Activated CD8-positive, alpha-beta memory T cell treated with anti-CD3 and anti-CD28 coated beads, Interleukin-2, amount 10 ng/mL, durations not matched to agents 7 days and 5 days (primary cell): ENCODE data around the gene TMEM163. TPM values are rescaled to one million over a fixed set of nuclear protein-coding genes. Genes with fewer than 3 reads are reported as not detected.
"Not testable (repeated sequence)": the region's sequence is repeated elsewhere in the genome, so short reads cannot be mapped to it uniquely, and the experiment has no call there.

ENCODE experiments used
- ATAC-seq: fragments of 150-1000 bp; cut with Tn5 transposase; one replicate; pipeline ENCODE4 v1.10.0; 2021; ENCODE audit warnings: moderate library complexity
- CTCF ChIA-PET: fragments of 350-600 bp; sonication (Branson Sonifier 250); formaldehyde crosslinking; loops from one replicate; lab custom pipeline; 2021; ENCODE audit warnings: antibody characterized with exemption; lab: Charles Lee
- DNase-seq: peaks from one replicate; pipeline ENCODE4 v3.0.0-alpha.2; 2020
- H3K27ac Mint-ChIP-seq: one replicate; pipeline ENCODE4 v1.8.0; 2021; ENCODE audit warnings: mild to moderate bottlenecking, mixed read lengths
- H3K27me3 Mint-ChIP-seq: one replicate; pipeline ENCODE4 v1.8.0; 2021; ENCODE audit warnings: mixed read lengths
- H3K36me3 Mint-ChIP-seq: one replicate; pipeline ENCODE4 v1.8.0; 2021; ENCODE audit warnings: mild to moderate bottlenecking, mixed read lengths
- H3K4me1 Mint-ChIP-seq: one replicate; pipeline ENCODE4 v1.8.0; 2021; ENCODE audit warnings: mixed read lengths
- H3K4me3 Mint-ChIP-seq: one replicate; pipeline ENCODE4 v1.8.0; 2021; ENCODE audit warnings: mild to moderate bottlenecking, moderate library complexity, mixed read lengths
- H3K9me3 Mint-ChIP-seq: one replicate; pipeline ENCODE4 v1.8.0; 2022; ENCODE audit warnings: low read depth, mixed read lengths
- total RNA-seq, 2 experiments: library from RNA; stranded (reverse); gene quantifications; one replicate each; pipeline ENCODE4 v1.2.3, GENCODE V29; 2021

Gene TMEM163
- total RNA-seq, 2 experiments from 2014 or later, result 2.1 to 2.3 TPM

DNA sequence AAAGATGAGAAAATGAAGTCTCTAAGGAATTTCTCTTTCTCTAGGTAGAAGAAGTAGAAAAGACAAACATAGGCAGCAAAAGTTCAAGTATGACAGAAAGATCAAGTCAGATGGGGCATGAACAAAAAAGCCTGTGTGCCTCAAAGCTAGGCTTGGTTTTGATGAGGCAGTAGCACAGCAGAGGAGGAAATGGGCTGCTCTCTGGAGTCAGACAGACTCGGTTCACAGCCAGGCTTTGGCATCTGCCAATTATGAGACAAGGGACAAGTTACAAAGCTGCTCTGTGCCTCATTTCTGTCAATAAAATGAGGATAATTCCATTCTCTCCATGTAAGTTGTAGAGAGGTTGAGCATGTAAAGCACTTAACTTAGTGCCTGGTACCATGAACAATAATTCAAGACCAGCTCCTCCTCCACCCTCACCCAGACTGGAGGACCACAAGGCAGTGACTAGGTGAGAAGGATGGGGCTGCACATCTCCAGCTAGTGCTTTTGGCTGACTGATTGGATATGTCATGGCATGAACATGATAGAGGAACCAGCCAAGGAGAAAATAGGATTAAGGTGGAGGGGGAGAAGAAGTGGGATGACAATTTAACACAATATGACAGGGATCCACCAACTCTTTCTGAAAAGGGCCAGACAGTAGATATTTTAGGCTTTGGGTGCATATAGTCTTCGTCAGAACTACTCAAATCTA lies 84.6 kb downstream of the TMEM163 start:
- no peak for ATAC-seq
- CTCF ChIA-PET, result no interaction called here
- Mint-ChIP-seq H3K36me3 (peaks cover 7% of the 10 kb centered on the region), H3K9me3 (peaks cover 3% of the 10 kb centered on the region), H3K27me3 (peaks cover 16% of the 10 kb centered on the region), H3K4me3 (no peak overlapping the region), H3K27ac (no peak overlapping the region), H3K4me1 (peaks cover 9% of the 10 kb centered on the region)
- DNase-seq, result no peak

DNA sequence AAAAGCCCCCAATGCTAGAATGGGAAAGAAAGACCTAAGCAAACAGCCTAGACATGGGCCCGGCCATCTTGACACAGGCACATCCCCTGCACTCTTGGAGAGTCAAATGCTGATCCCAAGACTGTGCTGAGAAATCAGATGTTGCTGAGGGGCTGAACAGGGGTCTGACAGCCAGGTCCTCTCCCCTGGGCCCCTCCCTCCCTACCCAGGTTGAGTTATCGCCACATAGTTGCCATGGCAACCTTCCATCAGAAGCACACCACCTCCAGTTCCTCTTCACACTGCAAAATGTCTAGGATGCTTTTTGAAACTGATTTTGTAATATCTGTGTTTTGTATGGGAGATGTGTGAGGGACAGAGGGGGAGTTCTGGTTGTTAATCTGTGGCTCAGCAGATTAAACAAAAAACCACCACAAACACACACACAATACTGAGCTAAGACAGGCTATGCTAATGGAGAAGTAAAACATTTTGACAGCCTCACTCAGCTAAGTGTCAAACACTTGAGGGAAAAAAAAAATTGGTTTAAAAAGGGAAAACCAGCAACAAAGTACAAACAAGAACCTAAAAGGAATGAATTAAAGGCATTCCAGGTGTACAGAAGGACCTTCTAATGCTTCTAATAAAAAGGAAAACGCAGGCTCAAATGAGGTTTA lies 88.2 kb downstream of the TMEM163 start:
- H3K4me1 Mint-ChIP-seq, result peaks cover 5% of the 10 kb centered on the region
- peaks cover 3% of the 10 kb centered on the region for H3K9me3 Mint-ChIP-seq
- CTCF ChIA-PET, result interaction anchor here (1.0 kb wide), 1 partner anchor 8 kb away, joined by 3 read pairs; no protein-coding TSS in a partner anchor
- H3K36me3 Mint-ChIP-seq, result peaks cover 8% of the 10 kb centered on the region
- DNase-seq, result no peak
- no peak overlapping the region for H3K4me3 Mint-ChIP-seq
- no peak overlapping the region for H3K27ac Mint-ChIP-seq
- no peak for ATAC-seq
- H3K27me3 Mint-ChIP-seq, result peaks cover 11% of the 10 kb centered on the region

DNA sequence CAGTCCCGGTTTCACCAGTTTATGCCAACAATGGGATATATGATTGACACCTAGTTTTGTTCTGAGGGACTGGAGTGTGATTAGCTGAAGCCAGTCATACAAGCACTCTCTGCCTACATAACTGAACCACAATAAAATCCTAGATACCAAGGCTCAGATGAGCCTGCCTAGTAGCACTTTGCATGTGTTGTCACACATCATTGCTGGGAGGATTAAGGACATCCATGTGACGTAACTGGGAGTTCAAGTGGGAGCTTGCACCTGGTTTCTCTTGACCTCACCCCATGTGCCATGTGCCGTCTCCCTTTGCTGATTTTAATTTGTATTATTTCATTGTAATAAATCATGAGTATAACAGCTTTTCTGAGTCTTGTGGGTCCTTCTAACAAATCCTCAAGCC lies 90.3 kb downstream of the TMEM163 start:
- no peak overlapping the region for H3K4me3 Mint-ChIP-seq
- no peak overlapping the region for H3K27ac Mint-ChIP-seq
- H3K4me1 Mint-ChIP-seq, result peaks cover 14% of the 10 kb centered on the region
- peaks cover 5% of the 10 kb centered on the region for H3K27me3 Mint-ChIP-seq
- ATAC-seq, result no peak
- peaks cover 2% of the 10 kb centered on the region for H3K9me3 Mint-ChIP-seq
- CTCF ChIA-PET, result no interaction called here
- no peak for DNase-seq
- H3K36me3 Mint-ChIP-seq, result peaks cover 18% of the 10 kb centered on the region

DNA sequence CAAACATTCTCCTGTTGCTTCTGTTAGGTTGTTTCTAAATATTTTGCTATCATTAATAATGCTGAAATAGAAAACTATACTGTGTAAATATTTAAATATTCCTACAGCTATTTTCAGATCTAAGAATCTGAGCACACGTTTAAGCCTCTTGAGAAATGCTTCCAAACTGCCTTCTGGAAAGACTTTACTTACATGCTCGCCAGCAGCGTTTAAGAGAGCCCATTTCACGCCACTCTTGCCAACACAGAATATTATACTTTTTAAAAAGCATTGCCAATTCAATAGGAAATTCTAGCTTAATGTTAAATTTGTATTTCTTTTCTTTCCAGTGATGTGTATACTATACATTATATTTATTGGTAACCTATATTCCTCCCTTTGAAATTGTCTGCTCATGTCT lies 92.0 kb downstream of the TMEM163 start:
- Mint-ChIP-seq H3K9me3 (peaks cover 4% of the 10 kb centered on the region), H3K36me3 (peaks cover 27% of the 10 kb centered on the region), H3K4me3 (no peak overlapping the region), H3K27me3 (peaks cover 7% of the 10 kb centered on the region), H3K27ac (no peak overlapping the region), H3K4me1 (peaks cover 27% of the 10 kb centered on the region)
- CTCF ChIA-PET, result no interaction called here
- DNase-seq, result no peak
- no peak for ATAC-seq

DNA sequence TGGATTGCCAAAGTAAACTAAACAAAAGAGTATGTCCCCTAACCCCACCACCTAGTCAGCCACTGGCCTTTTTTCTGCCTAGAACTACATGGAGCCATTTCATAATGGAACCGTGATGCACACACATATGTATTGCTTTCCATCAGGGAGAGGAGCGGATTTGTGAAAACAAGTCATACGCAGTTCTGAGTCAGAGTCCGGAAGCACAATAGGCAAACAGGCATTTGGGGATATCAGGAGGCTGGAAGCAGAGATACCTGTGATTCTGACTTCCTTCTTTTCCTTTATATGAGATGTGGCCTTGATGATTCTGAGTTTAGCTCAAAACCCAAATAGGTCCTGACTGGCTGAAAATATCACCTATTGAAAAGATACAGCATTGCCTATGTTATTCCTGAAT lies 93.5 kb downstream of the TMEM163 start:
- Mint-ChIP-seq H3K4me1 (peaks cover 33% of the 10 kb centered on the region), H3K36me3 (peaks cover 37% of the 10 kb centered on the region), H3K4me3 (no peak overlapping the region), H3K27me3 (peaks cover 7% of the 10 kb centered on the region), H3K27ac (no peak overlapping the region), H3K9me3 (peaks cover 4% of the 10 kb centered on the region)
- ATAC-seq, result no peak
- no peak for DNase-seq
- CTCF ChIA-PET, result no interaction called here

DNA sequence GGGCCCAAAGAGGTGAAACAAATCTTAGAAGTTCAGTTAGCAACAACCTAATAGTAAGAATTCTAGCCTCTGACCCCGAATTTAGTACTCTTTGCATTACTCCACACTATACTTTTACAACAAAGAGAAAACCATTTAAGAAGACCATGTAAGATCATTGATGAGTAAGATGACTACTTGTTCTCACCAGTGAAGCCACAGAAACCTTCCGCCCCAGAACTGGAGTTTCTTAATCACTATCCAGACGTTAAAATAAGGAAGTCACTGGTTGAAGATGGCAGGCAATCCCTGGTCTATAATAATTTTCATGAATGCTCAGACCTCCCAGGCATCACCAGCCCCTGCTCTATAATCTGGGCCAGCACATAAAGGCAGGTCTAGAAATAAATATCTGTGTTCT lies 95.0 kb downstream of the TMEM163 start:
- peaks cover 33% of the 10 kb centered on the region for H3K4me1 Mint-ChIP-seq
- no peak overlapping the region for H3K4me3 Mint-ChIP-seq
- DNase-seq (peak; percentile 87), ATAC-seq (peak; percentile 92)
- CTCF ChIA-PET, result no interaction called here
- H3K36me3 Mint-ChIP-seq, result peaks cover 44% of the 10 kb centered on the region
- H3K27ac Mint-ChIP-seq, result peak overlapping the region; percentile 73
- H3K9me3 Mint-ChIP-seq, result peaks cover 15% of the 10 kb centered on the region
- peaks cover 7% of the 10 kb centered on the region for H3K27me3 Mint-ChIP-seq

DNA sequence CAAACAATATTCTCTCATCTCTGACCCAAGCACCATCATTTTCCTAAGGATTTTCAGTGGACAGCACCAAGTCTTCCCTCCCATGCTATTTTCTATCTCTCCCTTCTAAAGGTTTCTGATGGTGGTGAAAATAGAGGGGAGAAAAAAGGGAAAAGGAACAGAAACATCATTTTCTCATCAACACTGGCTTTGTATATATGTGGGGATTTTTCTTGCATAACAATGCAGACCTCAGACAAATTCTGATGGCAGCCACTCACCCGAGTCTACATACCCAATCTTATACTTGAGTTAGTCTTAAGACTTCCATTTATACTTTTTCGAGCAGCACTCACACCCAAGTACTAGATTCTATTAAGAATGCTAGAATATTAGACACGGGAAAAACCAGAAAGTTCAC lies 95.8 kb downstream of the TMEM163 start:
- H3K4me3 Mint-ChIP-seq, result no peak overlapping the region
- peaks cover 48% of the 10 kb centered on the region for H3K36me3 Mint-ChIP-seq
- H3K4me1 Mint-ChIP-seq, result peaks cover 33% of the 10 kb centered on the region
- CTCF ChIA-PET, result interaction anchor here (0.8 kb wide), 1 partner anchor 8 kb away, joined by 3 read pairs; no protein-coding TSS in a partner anchor
- peak overlapping the region; percentile 73 for H3K27ac Mint-ChIP-seq
- no peak for DNase-seq
- H3K27me3 Mint-ChIP-seq, result peaks cover 7% of the 10 kb centered on the region
- peaks cover 15% of the 10 kb centered on the region for H3K9me3 Mint-ChIP-seq
- ATAC-seq, result no peak

DNA sequence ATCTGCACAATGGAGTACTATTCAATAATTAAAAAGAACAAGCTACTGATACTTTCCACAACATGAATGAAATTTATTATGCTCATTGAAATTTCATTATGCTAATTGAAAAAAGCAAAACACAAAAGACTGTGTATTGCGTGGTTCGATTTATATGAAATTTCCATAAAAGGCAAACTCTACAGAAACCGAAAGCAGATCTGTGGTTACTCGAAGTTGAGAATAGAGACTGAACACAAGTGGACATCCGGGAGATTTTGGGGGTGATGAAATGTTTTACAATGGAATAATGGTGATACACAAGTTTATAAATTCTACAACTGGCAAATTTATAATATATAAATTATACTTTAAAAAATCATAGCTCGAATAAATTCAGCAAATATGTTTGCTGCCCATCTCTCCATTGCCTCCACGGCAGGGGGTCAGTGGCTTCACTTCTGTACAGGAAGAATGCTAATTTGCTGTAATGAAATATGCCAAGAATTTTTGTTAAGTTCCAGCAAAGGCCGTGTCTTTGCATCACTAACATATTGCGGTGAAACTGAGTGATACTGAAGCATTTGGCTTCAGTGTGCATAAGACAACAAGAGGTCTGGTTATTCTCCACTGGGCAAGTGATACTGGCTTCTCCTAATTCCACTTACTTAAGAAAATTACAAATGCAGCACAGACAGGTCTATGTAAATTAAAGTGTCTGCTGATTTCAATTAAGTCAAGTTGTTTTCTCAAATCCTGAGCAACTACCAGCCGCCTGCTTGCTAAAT lies 96.7 kb downstream of the TMEM163 start:
- no peak for DNase-seq
- Mint-ChIP-seq H3K27me3 (peaks cover 7% of the 10 kb centered on the region), H3K4me1 (peaks cover 33% of the 10 kb centered on the region), H3K27ac (peak overlapping the region; percentile 26), H3K4me3 (no peak overlapping the region), H3K36me3 (peaks cover 48% of the 10 kb centered on the region), H3K9me3 (peaks cover 15% of the 10 kb centered on the region)
- CTCF ChIA-PET, result interaction anchor here (0.6 to 0.8 kb wide), 2 partner anchors 9 to 37 kb away, joined by 3 read pairs; no protein-coding TSS in a partner anchor
- ATAC-seq, result no peak

DNA sequence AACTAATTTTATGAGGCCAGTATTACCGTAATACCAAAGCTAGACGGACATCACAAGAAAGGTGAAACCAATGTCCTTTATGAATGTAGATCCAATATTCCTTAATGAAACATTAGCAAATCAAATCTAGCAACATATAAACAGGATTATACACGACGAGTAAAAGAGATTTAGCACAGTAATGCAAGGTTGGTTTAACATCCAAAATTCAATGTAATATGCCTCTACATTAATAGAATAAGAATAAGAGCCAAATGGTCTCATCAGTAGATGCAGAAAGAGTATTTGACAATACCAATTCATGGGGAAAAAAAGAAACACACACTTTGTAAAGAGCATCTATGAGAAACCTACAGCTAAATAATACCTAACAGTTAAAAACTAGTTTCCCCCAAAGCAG lies 99.5 kb downstream of the TMEM163 start:
- no peak overlapping the region for H3K27ac Mint-ChIP-seq
- CTCF ChIA-PET, result no interaction called here
- ATAC-seq (no peak), DNase-seq (no peak)
- peaks cover 8% of the 10 kb centered on the region for H3K27me3 Mint-ChIP-seq
- peaks cover 29% of the 10 kb centered on the region for H3K4me1 Mint-ChIP-seq
- H3K9me3 Mint-ChIP-seq, result peaks cover 15% of the 10 kb centered on the region
- H3K4me3 Mint-ChIP-seq, result no peak overlapping the region
- peaks cover 42% of the 10 kb centered on the region for H3K36me3 Mint-ChIP-seq

DNA sequence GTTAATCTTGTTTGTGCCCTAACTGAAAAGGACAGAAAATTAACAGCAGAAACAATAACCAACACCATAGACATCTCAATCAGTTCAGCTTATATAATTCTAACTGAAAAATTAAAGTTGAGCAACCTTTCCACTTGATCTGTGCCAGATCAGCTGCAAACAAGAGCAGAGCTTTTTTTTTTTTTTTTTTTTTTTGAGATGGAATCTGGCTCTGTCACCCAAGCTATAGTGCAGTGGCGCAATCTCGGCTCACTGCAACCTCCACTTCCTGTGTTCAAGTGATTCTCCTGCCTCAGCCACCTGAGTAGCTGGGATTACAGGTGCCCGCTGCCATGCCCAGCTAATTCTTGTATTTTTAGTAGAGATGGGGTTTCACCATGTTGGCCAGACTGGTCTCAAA lies 103.3 kb downstream of the TMEM163 start:
- CTCF ChIA-PET, H3K27me3 Mint-ChIP-seq, H3K27ac Mint-ChIP-seq, H3K4me3 Mint-ChIP-seq, ATAC-seq, DNase-seq, H3K4me1 Mint-ChIP-seq: not testable (repeated sequence)
- Mint-ChIP-seq H3K9me3 (peaks cover 25% of the 10 kb centered on the region), H3K36me3 (peaks cover 30% of the 10 kb centered on the region)

DNA sequence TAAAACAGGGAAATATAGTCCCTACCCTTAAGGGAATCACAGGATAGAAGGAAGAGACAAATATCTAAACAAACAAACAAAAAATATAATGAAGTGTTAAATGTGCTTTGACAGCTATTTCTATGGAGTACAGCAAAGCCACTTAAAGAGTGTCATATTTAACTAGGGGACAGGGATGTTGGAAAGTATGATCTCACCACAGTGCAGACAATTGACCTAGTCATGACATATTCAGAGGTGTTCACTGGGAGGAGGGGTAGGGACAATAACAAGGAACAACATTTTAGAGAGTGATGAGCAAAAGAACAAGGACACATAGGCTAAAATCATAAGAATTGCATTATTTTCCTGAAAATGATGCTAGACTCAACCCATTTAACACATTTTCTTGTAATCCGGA lies 107.5 kb downstream of the TMEM163 start:
- Mint-ChIP-seq H3K4me1 (no peaks in the 10 kb centered on the region), H3K9me3 (peaks cover 17% of the 10 kb centered on the region), H3K4me3 (no peak overlapping the region), H3K27ac (no peak overlapping the region), H3K36me3 (peaks cover 17% of the 10 kb centered on the region), H3K27me3 (peaks cover 12% of the 10 kb centered on the region)
- CTCF ChIA-PET, result interaction anchor here (1.8 kb wide), 1 partner anchor 35 kb away, joined by 3 read pairs; no protein-coding TSS in a partner anchor
- ATAC-seq, result no peak
- no peak for DNase-seq

DNA sequence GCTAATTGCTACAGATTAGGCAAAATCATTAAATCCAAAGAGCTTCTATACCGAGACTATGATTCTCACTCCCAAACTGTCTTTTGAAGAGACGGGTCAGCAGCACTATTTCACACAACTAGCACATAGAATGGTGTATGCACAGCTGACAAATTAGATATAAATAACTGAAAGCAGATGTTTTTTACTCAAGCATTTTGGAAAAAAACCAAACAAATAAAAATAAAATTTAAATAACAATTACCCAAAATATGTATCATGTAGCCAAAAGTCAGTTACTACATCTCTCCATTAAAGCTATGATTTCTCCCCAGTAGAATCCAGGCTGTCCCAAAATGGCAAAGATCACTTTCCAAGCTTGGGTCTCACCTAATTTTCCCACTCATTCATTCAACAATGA lies 107.9 kb downstream of the TMEM163 start:
- DNase-seq (no peak), ATAC-seq (no peak)
- CTCF ChIA-PET, result interaction anchor here (0.5 to 1.8 kb wide), 2 partner anchors 35 to 160 kb away, joined by 3 read pairs; no protein-coding TSS in a partner anchor
- H3K27me3 Mint-ChIP-seq, result peaks cover 13% of the 10 kb centered on the region
- H3K9me3 Mint-ChIP-seq, result peaks cover 17% of the 10 kb centered on the region
- H3K4me1 Mint-ChIP-seq, result no peaks in the 10 kb centered on the region
- H3K27ac Mint-ChIP-seq, result no peak overlapping the region
- H3K36me3 Mint-ChIP-seq, result peaks cover 17% of the 10 kb centered on the region
- no peak overlapping the region for H3K4me3 Mint-ChIP-seq

DNA sequence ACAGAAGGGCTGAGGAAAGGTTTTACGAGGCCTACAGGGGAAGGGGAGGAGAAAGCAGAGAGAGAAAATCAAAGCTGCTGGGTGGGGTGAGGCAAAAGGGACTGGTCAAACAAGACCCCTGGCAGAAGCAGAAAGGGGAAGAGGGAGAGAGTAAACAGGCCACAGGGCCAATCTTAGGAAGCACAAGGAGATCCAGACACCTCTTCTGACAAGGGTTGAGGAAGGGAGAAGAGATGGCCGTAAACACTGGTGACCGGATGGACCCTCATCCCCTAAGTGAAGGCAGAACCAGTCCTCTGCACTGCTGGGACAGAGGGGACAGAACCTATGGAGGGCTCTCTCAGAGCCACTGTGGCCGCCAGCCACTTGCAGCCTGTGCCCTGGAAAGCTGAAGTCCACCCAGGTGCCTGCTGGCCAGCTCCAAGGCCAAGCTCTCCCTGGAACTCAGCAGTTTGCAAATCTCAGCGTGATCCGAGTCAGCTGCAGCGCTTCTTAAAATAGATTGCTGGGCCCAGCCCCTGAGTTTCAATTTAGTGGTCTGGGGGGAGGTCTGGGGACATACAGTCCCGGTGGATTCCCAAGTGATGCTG lies 108.8 kb downstream of the TMEM163 start:
- H3K27me3 Mint-ChIP-seq, result peaks cover 9% of the 10 kb centered on the region
- H3K9me3 Mint-ChIP-seq, result peaks cover 17% of the 10 kb centered on the region
- CTCF ChIA-PET, result no interaction called here
- no peak overlapping the region for H3K4me3 Mint-ChIP-seq
- H3K27ac Mint-ChIP-seq, result no peak overlapping the region
- DNase-seq (no peak), ATAC-seq (no peak)
- peaks cover 14% of the 10 kb centered on the region for H3K36me3 Mint-ChIP-seq
- H3K4me1 Mint-ChIP-seq, result no peaks in the 10 kb centered on the region
